K562 (cell line): ENCODE results near the gene RAB3GAP2. TPM values are rescaled to one million over a fixed set of nuclear protein-coding genes. Genes with fewer than 3 reads are reported as not detected.
"Not testable (repeated sequence)": the region's sequence is repeated elsewhere in the genome, so short reads cannot be mapped to it uniquely, and the experiment has no call there.

Experiments used
- ATAC-seq: fragments of 200-7000 bp; cut with Tn5 transposase; 3 replicates; pipeline ENCODE4 v1.9.1; 2020; ENCODE audit warnings: moderate library complexity
- BruUV-seq: library from RNA; stranded (reverse); fragments of 400-500 nt; replicated peaks from 2 replicates; lab custom pipeline; 2021; lab: Mats Ljungman, UMichigan
- CTCF ChIA-PET: fragments of 300-600 bp; formaldehyde crosslinking; extraction: SDS; loops from one replicate; lab custom pipeline; 2021; ENCODE audit warnings: low intra/inter-chr PET ratio; lab: Yijun Ruan, JAX
- POLR2A ChIA-PET: fragments of 300-600, 350-650 bp; sonication (Branson Sonifier 250); formaldehyde crosslinking; extraction: SDS; loops from one replicate; lab custom pipeline; 2021; ENCODE audit warnings: antibody characterized with exemption, inconsistent platforms; lab: Yijun Ruan, JAX
- DNase-seq, 4 experiments: peaks; one replicate each; pipeline versions ENCODE4 v3.0.0 to v3.0.0-alpha.2; 2011 to 2018; ENCODE audit warnings: low spot score in 3 of 4, mixed read lengths in 3 of 4; ENCODE audit errors: extremely low read depth in 1 of 4
- FAIRE-seq: peaks from 2 replicates; lab custom pipeline; 2011; peaks lifted over from hg19 to GRCh38; lab: Jason Lieb, UNC
- H2AFZ ChIP-seq: 2 replicates; pipeline ENCODE4 v1.6.0; 2011; ENCODE audit warnings: low read depth, low read length, control low read depth, inconsistent platforms
- H3K27ac ChIP-seq: fragments of 200-600 bp; 3 replicates; pipeline ENCODE4 v1.8.0; 2011; ENCODE audit warnings: low read depth, mild to moderate bottlenecking, control low read depth, inconsistent platforms, low read length, moderate library complexity, mixed read lengths; ENCODE audit errors: extremely low read depth
- H3K27me3 ChIP-seq, 2 experiments: fragments of 300-600 bp in 1 of 2; 2 replicates in 1 of 2; 3 replicates in 1 of 2; pipeline versions ENCODE4 v1.6.0 to v1.8.0; 2011; ENCODE audit warnings: inconsistent platforms in 2 of 2, low read length in 2 of 2, mild to moderate bottlenecking in 1 of 2, mixed read lengths in 1 of 2, moderate library complexity in 1 of 2; ENCODE audit not compliant: control insufficient read depth in 2 of 2, insufficient read depth in 2 of 2
- H3K36me3 ChIP-seq: fragments of 300-600 bp; 3 replicates; pipeline ENCODE4 v1.8.0; 2011; ENCODE audit warnings: mild to moderate bottlenecking, low read length, inconsistent platforms; ENCODE audit not compliant: control insufficient read depth, insufficient read depth
- H3K4me1 ChIP-seq, 2 experiments: fragments of 200-600 bp in 1 of 2; replicated peaks in 1 of 2; 2 replicates in 1 of 2; 3 replicates in 1 of 2; pipeline versions ENCODE4 v1.5.1 to v1.8.0; 2011; ENCODE audit warnings: inconsistent platforms in 2 of 2, low read length in 2 of 2, mild to moderate bottlenecking in 1 of 2, mixed read lengths in 1 of 2, moderate library complexity in 1 of 2; ENCODE audit not compliant: control insufficient read depth in 2 of 2, insufficient read depth in 2 of 2
- H3K4me2 ChIP-seq: 2 replicates; pipeline ENCODE4 v1.6.1; 2011; ENCODE audit warnings: low read length, control low read depth, inconsistent platforms, mixed read lengths; ENCODE audit not compliant: insufficient read depth
- H3K4me3 ChIP-seq: fragments of 200-600 bp; sonication (generic), shearing (Covaris generic); 2 replicates; pipeline ENCODE4 v1.5.1; 2016; ENCODE audit warnings: control low read depth, inconsistent platforms
- H3K79me2 ChIP-seq: fragments of 200-600 bp; 3 replicates; pipeline ENCODE4 v1.8.0; 2011; ENCODE audit warnings: low read length, inconsistent platforms; ENCODE audit not compliant: control insufficient read depth, insufficient read depth
- H3K9ac ChIP-seq, 2 experiments: 2 replicates each; pipeline versions ENCODE4 v1.6.0 to v1.6.1; 2011; ENCODE audit warnings: low read depth in 2 of 2, low read length in 2 of 2, control low read depth in 1 of 2, inconsistent platforms in 1 of 2, mild to moderate bottlenecking in 1 of 2, mixed read lengths in 1 of 2; ENCODE audit not compliant: insufficient read depth in 1 of 2
- H3K9me1 ChIP-seq: one replicate; pipeline ENCODE4 v1.6.0; 2011; ENCODE audit warnings: inconsistent platforms, mild to moderate bottlenecking, low read length, moderate library complexity; ENCODE audit not compliant: control insufficient read depth, insufficient read depth
- H3K9me3 ChIP-seq: replicated peaks from 2 replicates; pipeline ENCODE4 v1.5.1; 2011; ENCODE audit warnings: low read depth, low read length, inconsistent platforms; ENCODE audit not compliant: control insufficient read depth, insufficient read depth
- H4K20me1 ChIP-seq: replicated peaks from 2 replicates; pipeline ENCODE4 v1.6.1; 2011; ENCODE audit warnings: low read length, inconsistent platforms, mixed read lengths; ENCODE audit not compliant: control insufficient read depth, insufficient read depth
- CHD1 ChIP-seq: fragments of 200-600 bp; sonication (generic); IDR thresholded peaks from one replicate; pipeline ENCODE4 v1.6.1; 2012; ENCODE audit warnings: mild to moderate bottlenecking, moderate library complexity, low read length, inconsistent platforms
- FOXP1 ChIP-seq: sonication (generic); formaldehyde crosslinking; IDR thresholded peaks from 2 replicates; pipeline ENCODE4 v1.8.0; 2022; ENCODE audit warnings: mild to moderate bottlenecking, missing genetic modification reagents
- NR2C1 ChIP-seq, 2 experiments: fragments of 450-650 bp; IDR thresholded peaks; 2 replicates each; pipeline ENCODE4 v1.6.1; 2017; ENCODE audit warnings: mild to moderate bottlenecking in 2 of 2, antibody characterized with exemption in 1 of 2, inconsistent platforms in 1 of 2, missing compliant biosample characterization in 1 of 2, missing genetic modification characterization in 1 of 2
- RBM39 ChIP-seq: fragments of 200-400 bp; formaldehyde crosslinking; optimal IDR thresholded peaks from 2 replicates; pipeline ENCODE3; 2018; ENCODE audit warnings: low read depth, low read length
- SMAD3 ChIP-seq: fragments of 450-650 bp; formaldehyde crosslinking; conservative IDR thresholded peaks from 2 replicates; pipeline ENCODE4 v1.4.0; 2020; ENCODE audit warnings: mild to moderate bottlenecking
- SMARCB1 ChIP-seq: IDR thresholded peaks from 2 replicates; pipeline ENCODE4 v1.6.1; 2011; ENCODE audit warnings: improper control_type of control experiment, low read depth; ENCODE audit not compliant: insufficient read length
- U2AF2 ChIP-seq: fragments of 200-400 bp; formaldehyde crosslinking; optimal IDR thresholded peaks from 2 replicates; pipeline ENCODE3; 2017; ENCODE audit warnings: low read depth, mild to moderate bottlenecking, low read length
- ZBTB1 ChIP-seq: sonication (generic); formaldehyde crosslinking; IDR thresholded peaks from 2 replicates; pipeline ENCODE4 v1.8.1; 2023; ENCODE audit warnings: missing genetic modification reagents, low read depth, mild to moderate bottlenecking, borderline replicate concordance
- ZFP36 ChIP-seq: fragments of 150-350 bp; IDR thresholded peaks from 2 replicates; pipeline ENCODE4 v1.6.1; 2018; ENCODE audit warnings: low read length, low read depth; ENCODE audit not compliant: partially characterized antibody
- ZNF212 ChIP-seq: fragments of 450-650 bp; formaldehyde crosslinking; IDR thresholded peaks from 2 replicates; pipeline ENCODE4 v1.4.0; 2020; ENCODE audit warnings: mild to moderate bottlenecking
- ZNF785 ChIP-seq: fragments of 250-450 bp; sonication (Bioruptor Pico); IDR thresholded peaks from 2 replicates; pipeline ENCODE4 v1.4.0; 2020; ENCODE audit warnings: mild to moderate bottlenecking
- WGBS: fragments of 100-300 bp; shearing (Covaris generic); methylation state at CpG from one replicate; pipeline ENCODE4 v1.1.6; 2016; ENCODE audit warnings: low coverage, mixed read lengths; ENCODE audit not compliant: insufficient coverage; ENCODE audit errors: missing lambda C conversion rate; 5-methylcytosine and 5-hydroxymethylcytosine counted together
- in situ Hi-C: fragments of 300-500 bp; cut with MboI; formaldehyde crosslinking; loops from 4 replicates; pipeline ENCODE4 v1.15.0; 2018; ENCODE audit warnings: inconsistent platforms, mixed read lengths
- intact Hi-C: fragments of 100-400 bp; cut with micrococcal nuclease; formaldehyde crosslinking; loops from 2 replicates; pipeline ENCODE4 v1.14.2; 2022
- polyA plus RNA-seq, 8 experiments: library from polyadenylated mRNA; depleted of rRNA in 4 of 8; stranded (reverse) in 5 of 8; unstranded in 3 of 8; fragments of >200 nt; fragmentation: Nextera tagmentation in 2 of 8; fragmentation: Illumina TruSeq in 1 of 8; extraction: Ambion mirVana in 2 of 8; extraction: Trizol in 1 of 8; gene quantifications; 2 replicates each; pipeline versions ENCODE4 v1.2.1 to v1.2.3, GENCODE V29; 2011 to 2014; ENCODE audit warnings: inconsistent platforms in 1 of 8, missing spikeins in 1 of 8
- total RNA-seq, 7 experiments: library from RNA; depleted of rRNA in 6 of 7; stranded (reverse); fragments of >200 nt in 6 of 7; fragmentation: Illumina TruSeq in 2 of 7; extraction: Trizol in 2 of 7; gene quantifications; 2 replicates each; pipeline versions ENCODE4 v1.2.1 to v1.2.3, GENCODE V29; 2011 to 2021; ENCODE audit warnings: low replicate concordance in 1 of 7

RAB3GAP2 gene
- total and polyA plus RNA-seq, 9 of the 15 experiments (the other 6 are each of a cell fraction or from before 2014, with no cell fraction given): 14.1 to 69.1 (median 32.2) TPM

- FAIRE-seq (no peak), ATAC-seq (no peak), DNase-seq (no peak)
- POLR2A ChIA-PET: no interaction called here
- H3K27ac ChIP-seq: no peak overlapping the region
- peaks cover 12% of the 10 kb centered on the region; the same call in 1 of the 2 replicates for H3K9me3 ChIP-seq
- no peaks in the 10 kb centered on the region for H4K20me1 ChIP-seq
- H3K27me3 ChIP-seq: no peaks in the 10 kb centered on the region
- no peak overlapping the region for H3K9ac ChIP-seq
- intact Hi-C loops (no loop called here), in situ Hi-C loops (no loop called here)
- H3K4me2 ChIP-seq: no peak overlapping the region
- no peaks in the 10 kb centered on the region for H3K9me1 ChIP-seq
- H3K4me3 ChIP-seq: no peak overlapping the region
- no peaks in the 10 kb centered on the region for H3K4me1 ChIP-seq
- BruUV-seq: no TSS peak
- peaks cover 25% of the 10 kb centered on the region for H3K36me3 ChIP-seq
- CTCF ChIA-PET: no interaction called here
- 100% methylated on average over 1 of the region's 1 CpG for WGBS
- peaks cover 41% of the 10 kb centered on the region for H3K79me2 ChIP-seq
- TF ChIP-seq SMAD3 (CRISPR knock-in tag) (no peak), NR2C1 (IDR thresholded peaks at IDR 0.05) (no peak), NR2C1 (tag; IDR thresholded peaks at IDR 0.05) (no peak), SMARCB1 (no peak), CHD1 (no peak), RBM39 (no peak), ZNF212 (CRISPR knock-in tag) (no peak), ZNF785 (CRISPR knock-in tag) (no peak), ZBTB1 (no peak), ZFP36 (no peak), U2AF2 (no peak), FOXP1 (CRISPR knock-in tag) (no peak)
- no peak overlapping the region for H2AFZ ChIP-seq
Measured at GRCh38 chr1:220255204-220255603, 17.0 kb downstream of the RAB3GAP2 start.

DNA sequence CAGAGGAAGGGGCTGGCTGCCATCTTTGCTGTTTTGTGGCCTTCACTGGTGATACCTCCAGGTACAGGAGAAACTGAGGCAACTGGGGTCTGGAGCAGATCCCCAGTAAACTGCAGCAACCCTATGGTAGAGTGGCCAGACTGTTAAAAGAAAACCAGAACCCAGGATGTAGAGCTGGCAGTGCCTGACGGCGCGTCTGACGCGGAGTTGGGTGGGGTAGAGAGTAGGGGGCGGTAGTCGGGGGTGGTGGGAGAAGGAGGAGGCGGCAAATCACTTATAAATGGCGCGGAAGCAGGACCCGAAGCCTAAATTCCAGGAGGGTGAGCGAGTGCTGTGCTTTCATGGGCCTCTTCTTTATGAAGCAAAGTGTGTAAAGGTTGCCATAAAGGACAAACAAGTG is 19.0 kb downstream of the RAB3GAP2 start:
- H3K9ac ChIP-seq, H3K4me2 ChIP-seq, H3K4me1 ChIP-seq, BruUV-seq, H3K27ac ChIP-seq, H3K9me1 ChIP-seq, H2AFZ ChIP-seq, H3K4me3 ChIP-seq, POLR2A ChIA-PET, intact Hi-C loops, DNase-seq, in situ Hi-C loops, FAIRE-seq, H3K27me3 ChIP-seq, H4K20me1 ChIP-seq, CTCF ChIA-PET: not testable (repeated sequence)
- peaks cover 25% of the 10 kb centered on the region for H3K36me3 ChIP-seq
- peak; percentile 88 for ATAC-seq
- no CpG with 5 or more reads among the region's 12 CpGs for WGBS
- peaks cover 28% of the 10 kb centered on the region for H3K9me3 ChIP-seq
- H3K79me2 ChIP-seq: peaks cover 35% of the 10 kb centered on the region
